Measurements from ENCODE around the gene ABCB6.
A peak's percentile ranks its signal among the peaks of the same experiment; 100 is the strongest.
"Not testable (repeated sequence)": the region's sequence is repeated elsewhere in the genome, so short reads cannot be mapped to it uniquely, and the experiment has no call there.

The ABCB6 gene

GRCh38 chr2:219218732-219219701 lies at the start of gene ABCB6:
Gene ABCB6, minus strand, starts transcription at chr2:219218958. Its CDS starts 285 bp downstream, at chr2:219218673.
- peak; percentile 97 for DNase-seq (ENCODE audit: low spot score)

- DNase-seq (ENCODE audit: low spot score), result no peak
Observed at GRCh38 chr2:219268294-219268693, 49.5 kb upstream of the ABCB6 start.

GRCh38 chr2:219266886-219267285 lies 48.1 kb upstream of the ABCB6 start:
- DNase-seq (ENCODE audit: low spot score), result no peak

- no peak for DNase-seq (ENCODE audit: low spot score)
Observed at GRCh38 chr2:219266232-219266631, 47.5 kb upstream of the ABCB6 start.

- DNase-seq (ENCODE audit: low spot score), result no peak
Observed at GRCh38 chr2:219261024-219261855, 42.5 kb upstream of the ABCB6 start.

- not testable (repeated sequence) for DNase-seq (ENCODE audit: low spot score)
Observed at GRCh38 chr2:219258942-219259341, 40.2 kb upstream of the ABCB6 start.

- DNase-seq (ENCODE audit: low spot score), result no peak
Observed at GRCh38 chr2:219254590-219255201, 35.9 kb upstream of the ABCB6 start.

- DNase-seq (ENCODE audit: low spot score), result peak; percentile 78
Observed at GRCh38 chr2:219253753-219254589, 35.2 kb upstream of the ABCB6 start, which contains the start of gene TUBA4A. Gene TUBA4A, minus strand, starts transcription at chr2:219253918. Its CDS starts 60 bp downstream, at chr2:219253858.

GRCh38 chr2:219252900-219253752 lies 34.4 kb upstream of the ABCB6 start, which contains the start of gene TUBA4B:
Gene TUBA4B, plus strand, starts transcription at chr2:219253243. Its CDS starts 165 bp downstream, at chr2:219253408.
- DNase-seq (ENCODE audit: low spot score), result no peak

GRCh38 chr2:219252570-219252899 lies 33.8 kb upstream of the ABCB6 start:
- DNase-seq (ENCODE audit: low spot score), result no peak

- no peak for DNase-seq (ENCODE audit: low spot score)
Observed at GRCh38 chr2:219252084-219252483, 33.3 kb upstream of the ABCB6 start.

GRCh38 chr2:219251656-219252055 lies 32.9 kb upstream of the ABCB6 start:
- no peak for DNase-seq (ENCODE audit: low spot score)

- no peak for DNase-seq (ENCODE audit: low spot score)
Observed at GRCh38 chr2:219250049-219250781, 31.5 kb upstream of the ABCB6 start.

- DNase-seq (ENCODE audit: low spot score), result peak; percentile 72
Observed at GRCh38 chr2:219249203-219249980, 30.6 kb upstream of the ABCB6 start.

GRCh38 chr2:219248845-219249202 lies 30.1 kb upstream of the ABCB6 start:
- DNase-seq (ENCODE audit: low spot score), result no peak

GRCh38 chr2:219247678-219248642 lies 29.2 kb upstream of the ABCB6 start:
- no peak for DNase-seq (ENCODE audit: low spot score)

- DNase-seq (ENCODE audit: low spot score), result no peak
Observed at GRCh38 chr2:219246559-219246958, 27.8 kb upstream of the ABCB6 start.

- DNase-seq (ENCODE audit: low spot score), result no peak
Observed at GRCh38 chr2:219245899-219246230, 27.1 kb upstream of the ABCB6 start.
